Keratinocyte (primary cell): ENCODE data around the gene RARS2. TPM values are rescaled to one million over a fixed set of nuclear protein-coding genes. Genes with fewer than 3 reads are reported as not detected.

Experiments
- DNase-seq: peaks from one replicate; pipeline ENCODE4 v3.0.0-alpha.2; 2011; ENCODE audit warnings: low read depth, missing footprints, low spot score
- FAIRE-seq: peaks from 2 replicates; lab custom pipeline; 2011; peaks lifted over from hg19 to GRCh38; lab: Jason Lieb, UNC
- H2AFZ ChIP-seq: 2 replicates; pipeline ENCODE4 v1.6.0; 2012; ENCODE audit warnings: low read length, control low read depth, inconsistent platforms; ENCODE audit not compliant: control insufficient read depth
- H3K27ac ChIP-seq: 2 replicates; pipeline ENCODE4 v1.5.1; 2011; ENCODE audit warnings: low read length; ENCODE audit not compliant: control insufficient read depth, insufficient read depth
- H3K27me3 ChIP-seq: 3 replicates; pipeline ENCODE4 v1.6.0; 2011; ENCODE audit warnings: low read length; ENCODE audit not compliant: control insufficient read depth, insufficient read depth; ENCODE audit errors: extremely low read depth
- H3K36me3 ChIP-seq, 2 experiments: 2 replicates in 1 of 2; 3 replicates in 1 of 2; pipeline ENCODE4 v1.5.1; 2011; ENCODE audit warnings: low read length in 2 of 2, mild to moderate bottlenecking in 1 of 2; ENCODE audit not compliant: control insufficient read depth in 2 of 2, insufficient read depth in 2 of 2; ENCODE audit errors: extremely low read depth in 1 of 2
- H3K4me1 ChIP-seq: 3 replicates; pipeline ENCODE4 v1.5.1; 2011; ENCODE audit warnings: low read length; ENCODE audit not compliant: control insufficient read depth, insufficient read depth; ENCODE audit errors: extremely low read depth
- H3K4me2 ChIP-seq: 3 replicates; pipeline ENCODE4 v1.6.0; 2011; ENCODE audit warnings: low read depth, low read length; ENCODE audit not compliant: control insufficient read depth, insufficient read depth; ENCODE audit errors: extremely low read depth
- H3K4me3 ChIP-seq, 3 experiments: fragments of 200-600 bp in 1 of 3; sonication (generic) in 1 of 3; 2 replicates in 2 of 3; 3 replicates in 1 of 3; pipeline ENCODE4 v1.5.1; 2011 to 2016; ENCODE audit warnings: low read length in 3 of 3, mild to moderate bottlenecking in 3 of 3, control low read depth in 2 of 3, inconsistent platforms in 1 of 3, low read depth in 1 of 3, mixed read lengths in 1 of 3, mixed run types in 1 of 3, moderate library complexity in 1 of 3; ENCODE audit not compliant: control insufficient read depth in 2 of 3, insufficient read depth in 2 of 3; ENCODE audit errors: extremely low read depth in 1 of 3
- H3K79me2 ChIP-seq: 2 replicates; pipeline ENCODE4 v1.6.0; 2012; ENCODE audit warnings: low read length; ENCODE audit not compliant: control insufficient read depth, insufficient read depth
- H3K9ac ChIP-seq: 3 replicates; pipeline ENCODE4 v1.6.0; 2011; ENCODE audit warnings: low read length; ENCODE audit not compliant: control insufficient read depth, insufficient read depth; ENCODE audit errors: extremely low read depth
- H3K9me1 ChIP-seq: 3 replicates; pipeline ENCODE4 v1.6.0; 2011; ENCODE audit warnings: low read length; ENCODE audit not compliant: control insufficient read depth, insufficient read depth; ENCODE audit errors: extremely low read depth
- H3K9me3 ChIP-seq: 2 replicates; pipeline ENCODE4 v1.5.1; 2012; ENCODE audit warnings: low read depth, low read length; ENCODE audit not compliant: control insufficient read depth
- H4K20me1 ChIP-seq: 3 replicates; pipeline ENCODE4 v1.6.0; 2011; ENCODE audit warnings: low read length; ENCODE audit not compliant: control insufficient read depth, insufficient read depth; ENCODE audit errors: extremely low read depth
- EZH2 ChIP-seq: IDR thresholded peaks from one replicate; pipeline ENCODE4 v1.6.1; 2012; ENCODE audit warnings: inconsistent platforms, mild to moderate bottlenecking, low read length, moderate library complexity
- dilution Hi-C: fragments of 300-500 bp; cut with MboI; formaldehyde crosslinking; loops from one replicate; pipeline ENCODE4 v1.7.0; 2020; ENCODE audit warnings: low sequenced_read_pairs; ENCODE audit not compliant: extremely low pct_ligation_motif_present
- polyA plus RNA-seq, 5 experiments: library from polyadenylated mRNA; depleted of rRNA in 3 of 5; stranded (reverse) in 3 of 5; stranded (forward) in 1 of 5; unstranded in 1 of 5; fragments of >200 nt; gene quantifications; 1 replicate in 1 of 5; 2 replicates in 3 of 5; 3 replicates in 1 of 5; pipeline versions ENCODE4 v1.2.1 to v1.2.3, GENCODE V29; 2011 to 2012; ENCODE audit warnings: missing spikeins in 2 of 5, low read depth in 1 of 5, low replicate concordance in 1 of 5
- TF ChIP-seq, protein P1 (sequence below), 3 experiments: IDR thresholded peaks in 1 of 3; conservative IDR thresholded peaks in 1 of 3; optimal IDR thresholded peaks in 1 of 3; 2 replicates in 2 of 3; 3 replicates in 1 of 3; pipeline versions ENCODE3 to v1.5.1; 2011; ENCODE audit warnings: low read length in 3 of 3, mild to moderate bottlenecking in 3 of 3, moderate library complexity in 2 of 3, control low read depth in 1 of 3, inconsistent platforms in 1 of 3; ENCODE audit not compliant: insufficient read depth in 2 of 3; ENCODE audit errors: extremely low read depth in 1 of 3

RARS2 gene
- polyA plus RNA-seq, 1 donor (not counting 4 experiments of a cell fraction or from before 2014, with no cell fraction given), result 20.3 TPM

- Histone ChIP-seq H3K27ac (no peak overlapping the region), H3K79me2 (no peaks in the 10 kb centered on the region), H4K20me1 (no peaks in the 10 kb centered on the region), H3K9me3 (no peaks in the 10 kb centered on the region), H3K4me2 (no peak overlapping the region), H3K4me3 (no peak overlapping the region), H3K27me3 (no peaks in the 10 kb centered on the region), H3K36me3 (peaks cover 11 to 13% of the 10 kb centered on the region in 2 experiments), H2AFZ (no peak overlapping the region), H3K9me1 (no peaks in the 10 kb centered on the region), H3K4me1 (no peaks in the 10 kb centered on the region), H3K9ac (no peak overlapping the region)
- FAIRE-seq (no peak), DNase-seq (no peak)
- TF ChIP-seq, protein P1, sequence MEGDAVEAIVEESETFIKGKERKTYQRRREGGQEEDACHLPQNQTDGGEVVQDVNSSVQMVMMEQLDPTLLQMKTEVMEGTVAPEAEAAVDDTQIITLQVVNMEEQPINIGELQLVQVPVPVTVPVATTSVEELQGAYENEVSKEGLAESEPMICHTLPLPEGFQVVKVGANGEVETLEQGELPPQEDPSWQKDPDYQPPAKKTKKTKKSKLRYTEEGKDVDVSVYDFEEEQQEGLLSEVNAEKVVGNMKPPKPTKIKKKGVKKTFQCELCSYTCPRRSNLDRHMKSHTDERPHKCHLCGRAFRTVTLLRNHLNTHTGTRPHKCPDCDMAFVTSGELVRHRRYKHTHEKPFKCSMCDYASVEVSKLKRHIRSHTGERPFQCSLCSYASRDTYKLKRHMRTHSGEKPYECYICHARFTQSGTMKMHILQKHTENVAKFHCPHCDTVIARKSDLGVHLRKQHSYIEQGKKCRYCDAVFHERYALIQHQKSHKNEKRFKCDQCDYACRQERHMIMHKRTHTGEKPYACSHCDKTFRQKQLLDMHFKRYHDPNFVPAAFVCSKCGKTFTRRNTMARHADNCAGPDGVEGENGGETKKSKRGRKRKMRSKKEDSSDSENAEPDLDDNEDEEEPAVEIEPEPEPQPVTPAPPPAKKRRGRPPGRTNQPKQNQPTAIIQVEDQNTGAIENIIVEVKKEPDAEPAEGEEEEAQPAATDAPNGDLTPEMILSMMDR (optimal IDR thresholded peaks at IDR 0.05 in 1 of 3, IDR thresholded peaks at IDR 0.05 in 1 of 3, conservative IDR thresholded peaks at IDR 0.05 in 1 of 3; ENCODE audit: extremely low read depth in 1 of 3, insufficient read depth in 2 of 3, low read length in 3 of 3), result no peak
- no peak for TF ChIP-seq EZH2
- dilution Hi-C loops, result no loop called here
Observed at GRCh38 chr6:87540539-87540938, 49.2 kb downstream of the RARS2 start.

DNA sequence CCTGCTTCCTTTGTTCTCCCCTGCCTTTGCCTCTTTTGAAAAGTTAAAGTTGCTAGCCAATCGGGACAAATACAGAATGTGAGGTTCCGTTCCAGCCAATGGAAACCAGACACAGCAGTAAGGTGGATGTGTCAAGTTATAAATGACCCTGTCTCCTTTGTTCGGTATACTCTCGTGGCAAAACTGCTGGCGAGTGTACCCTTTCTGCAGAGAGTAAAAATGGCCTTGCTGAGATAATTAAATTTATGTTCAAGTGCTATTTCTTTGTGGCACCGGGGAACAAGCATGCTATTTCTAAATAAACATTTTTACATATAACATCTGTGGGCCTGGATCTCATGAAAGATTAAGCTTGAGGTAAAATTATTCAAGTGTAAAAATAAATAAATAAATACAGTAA lies 50.2 kb downstream of the RARS2 start:
- dilution Hi-C loops, result no loop called here
- Histone ChIP-seq H3K27ac (no peak overlapping the region), H4K20me1 (no peaks in the 10 kb centered on the region), H3K4me1 (no peaks in the 10 kb centered on the region), H3K4me3 (no peak overlapping the region), H3K4me2 (no peak overlapping the region), H3K9me3 (no peaks in the 10 kb centered on the region), H2AFZ (no peak overlapping the region), H3K9me1 (no peaks in the 10 kb centered on the region), H3K27me3 (no peaks in the 10 kb centered on the region), H3K36me3 (peaks cover 10 to 11% of the 10 kb centered on the region in 2 experiments), H3K79me2 (no peaks in the 10 kb centered on the region), H3K9ac (no peak overlapping the region)
- DNase-seq (no peak), FAIRE-seq (no peak)
- no peak for TF ChIP-seq EZH2
- TF ChIP-seq, protein P1 (optimal IDR thresholded peaks at IDR 0.05 in 1 of 3, IDR thresholded peaks at IDR 0.05 in 1 of 3, conservative IDR thresholded peaks at IDR 0.05 in 1 of 3; ENCODE audit: extremely low read depth in 1 of 3, insufficient read depth in 2 of 3, low read length in 3 of 3), result no peak
